Activated CD4-positive, CD25-positive, alpha-beta regulatory T cell treated with anti-CD3 and anti-CD28 coated beads, Interleukin-2, amount 50 U/mL, for 24 hours (primary cell): Measurements from ENCODE around the gene TASP1.

ENCODE experiments used
- ATAC-seq, 2 donors: fragments of 150-1000 bp; cut with Tn5 transposase; one replicate each; pipeline ENCODE4 v1.10.0; 2021; ENCODE audit warnings: mild to moderate bottlenecking in 1 of 2, moderate library complexity in 1 of 2

The TASP1 gene

DNA sequence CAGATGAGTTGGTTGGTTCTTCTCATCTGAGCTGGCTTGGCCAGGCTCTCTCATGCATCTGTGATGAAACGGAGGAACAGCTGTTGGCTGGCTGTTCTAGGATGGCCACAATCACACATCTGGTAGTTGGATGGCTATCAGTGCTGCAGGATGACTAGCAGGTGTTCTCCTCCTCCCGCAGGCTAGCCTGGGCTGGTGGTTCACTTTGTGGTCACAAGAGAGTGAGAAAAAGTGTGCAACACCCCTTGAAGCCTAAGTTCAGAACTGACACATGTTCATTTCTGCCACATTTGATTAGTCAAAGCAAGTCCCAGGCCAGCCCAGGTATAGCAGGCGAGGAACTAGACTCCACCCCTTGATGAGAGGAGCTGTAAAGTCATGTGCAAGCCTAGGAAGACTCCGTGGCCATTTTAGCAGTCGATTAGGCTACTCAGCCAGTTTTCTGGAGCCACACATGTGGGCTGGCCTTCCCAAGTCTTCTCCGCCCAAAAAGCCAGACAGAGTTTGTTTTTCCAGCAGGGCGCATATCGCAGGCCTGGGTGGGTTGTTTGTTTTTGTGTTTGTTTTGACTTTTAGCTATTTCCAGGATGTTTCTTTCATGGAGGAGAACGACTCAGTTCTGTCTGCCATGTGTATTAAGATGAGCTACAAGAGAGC lies 296.9 kb downstream of the TASP1 start:
- no peak for ATAC-seq

DNA sequence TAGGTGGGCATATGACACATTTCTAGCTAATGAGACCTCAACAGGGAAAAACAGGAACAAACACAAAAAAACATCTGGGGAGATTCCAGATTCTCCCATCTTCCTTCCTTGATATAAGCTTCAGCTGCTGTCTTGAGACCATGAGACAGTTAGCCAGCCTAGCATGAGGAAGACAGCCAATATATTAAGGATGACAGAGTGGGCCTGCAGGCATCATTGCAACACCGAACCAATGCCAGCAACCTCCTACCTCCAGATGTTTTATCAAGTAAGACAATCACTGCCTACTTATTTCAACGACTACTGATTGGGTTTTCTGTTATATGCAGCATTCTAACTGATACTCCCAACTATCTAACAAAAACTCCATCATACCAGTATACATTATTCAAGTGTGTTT lies 298.6 kb downstream of the TASP1 start:
- ATAC-seq, result no peak
